ENCODE results near the gene SEC14L1. TPM values are rescaled to one million over a fixed set of nuclear protein-coding genes. Genes with fewer than 3 reads are reported as not detected.

SEC14L1 gene
- polyA plus RNA-seq, 2 of the 4 experiments (the other 2 are of a cell fraction) = 27.5 to 40.4 TPM

DNA sequence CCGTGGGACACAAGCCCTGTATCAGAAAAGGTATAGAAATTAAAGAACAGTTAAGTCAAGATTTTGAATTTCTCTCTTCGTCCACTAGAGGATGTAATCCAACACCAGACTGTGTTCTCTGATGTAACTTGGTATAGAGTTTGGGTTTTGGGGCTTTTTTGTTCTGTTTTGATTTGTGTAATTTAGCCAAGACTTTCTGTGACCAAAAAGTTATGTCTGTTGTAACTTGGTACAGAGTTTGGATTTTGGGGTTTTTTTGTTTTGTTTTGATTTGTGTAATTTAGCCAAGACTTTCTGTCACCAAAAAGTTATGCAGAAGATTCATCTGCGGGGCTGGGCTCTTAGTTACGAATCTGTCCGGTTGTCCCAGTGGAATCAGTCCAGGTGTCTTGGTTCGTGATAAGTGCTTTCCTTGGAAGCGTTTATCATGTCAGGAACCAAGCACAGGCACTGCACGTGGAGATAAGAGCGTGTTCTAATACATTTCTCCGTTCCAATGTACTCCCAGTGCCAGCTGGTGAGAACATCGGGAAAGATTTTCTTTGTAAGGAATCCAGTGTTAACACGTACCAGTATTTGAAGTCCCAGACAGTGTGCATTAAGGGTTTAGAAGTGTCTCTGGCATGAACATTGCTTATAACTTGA, 44.1 kb upstream of the SEC14L1 start:
- peak; percentile 51 to 65 for DNase-seq (ENCODE audit: low read depth in 1 of 2, low spot score in 1 of 2)
- Histone ChIP-seq H3K9me3 (no peaks in the 10 kb centered on the region), H3K27ac (peak overlapping the region in 1 of 2 experiments; percentile 41; a peak in 1 of 6 replicates), H3K4me2 (no peak overlapping the region), H3K4me3 (no peak overlapping the region), H3K4me1 (peaks cover 15% of the 10 kb centered on the region)
- ChIA-PET POLR2A (interaction anchor here (0.7 kb wide), 1 partner anchor 8 kb away, joined by 4 read pairs; no protein-coding TSS in a partner anchor), CTCF (interaction anchor here (0.6 to 3.3 kb wide), 15 partner anchors 9 to 151 kb away, joined by 3 to 35 read pairs (median 4); no protein-coding TSS in a partner anchor)
- WGBS (ENCODE audit: missing lambda C conversion rate) = 76% methylated on average over 12 of the region's 12 CpGs
- TF ChIP-seq SREBF2 (IDR thresholded peaks at IDR 0.05) = no peak
- TF ChIP-seq RAD21 (conservative IDR thresholded peaks at IDR 0.05 in 1 of 2, IDR thresholded peaks at IDR 0.05 in 1 of 2) = peak; percentile 84 to 86
- TF ChIP-seq FOXS1 (CRISPR knock-in tag; IDR thresholded peaks at IDR 0.05) = no peak
- 0 out of 4 replicates have a peak, but pooled peaks of 1 of the 2 experiments have one; percentile 1 for TF ChIP-seq CEBPB (IDR thresholded peaks at IDR 0.05)
- no peak for TF ChIP-seq TP53 (CRISPR knock-in tag; IDR thresholded peaks at IDR 0.05)
- TF ChIP-seq, protein P1, sequence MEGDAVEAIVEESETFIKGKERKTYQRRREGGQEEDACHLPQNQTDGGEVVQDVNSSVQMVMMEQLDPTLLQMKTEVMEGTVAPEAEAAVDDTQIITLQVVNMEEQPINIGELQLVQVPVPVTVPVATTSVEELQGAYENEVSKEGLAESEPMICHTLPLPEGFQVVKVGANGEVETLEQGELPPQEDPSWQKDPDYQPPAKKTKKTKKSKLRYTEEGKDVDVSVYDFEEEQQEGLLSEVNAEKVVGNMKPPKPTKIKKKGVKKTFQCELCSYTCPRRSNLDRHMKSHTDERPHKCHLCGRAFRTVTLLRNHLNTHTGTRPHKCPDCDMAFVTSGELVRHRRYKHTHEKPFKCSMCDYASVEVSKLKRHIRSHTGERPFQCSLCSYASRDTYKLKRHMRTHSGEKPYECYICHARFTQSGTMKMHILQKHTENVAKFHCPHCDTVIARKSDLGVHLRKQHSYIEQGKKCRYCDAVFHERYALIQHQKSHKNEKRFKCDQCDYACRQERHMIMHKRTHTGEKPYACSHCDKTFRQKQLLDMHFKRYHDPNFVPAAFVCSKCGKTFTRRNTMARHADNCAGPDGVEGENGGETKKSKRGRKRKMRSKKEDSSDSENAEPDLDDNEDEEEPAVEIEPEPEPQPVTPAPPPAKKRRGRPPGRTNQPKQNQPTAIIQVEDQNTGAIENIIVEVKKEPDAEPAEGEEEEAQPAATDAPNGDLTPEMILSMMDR (IDR thresholded peaks at IDR 0.05) = peak; percentile 88
- TF ChIP-seq SMC3 (IDR thresholded peaks at IDR 0.05) = peak; percentile 87
- TF ChIP-seq HOXA7 (CRISPR knock-in tag; IDR thresholded peaks at IDR 0.05) = 0 out of 2 replicates have a peak, but pooled peaks have one; percentile 38
- no peak for FAIRE-seq
- ATAC-seq = peak; percentile 70 to 73; a peak in 5 of 6 replicates

DNA sequence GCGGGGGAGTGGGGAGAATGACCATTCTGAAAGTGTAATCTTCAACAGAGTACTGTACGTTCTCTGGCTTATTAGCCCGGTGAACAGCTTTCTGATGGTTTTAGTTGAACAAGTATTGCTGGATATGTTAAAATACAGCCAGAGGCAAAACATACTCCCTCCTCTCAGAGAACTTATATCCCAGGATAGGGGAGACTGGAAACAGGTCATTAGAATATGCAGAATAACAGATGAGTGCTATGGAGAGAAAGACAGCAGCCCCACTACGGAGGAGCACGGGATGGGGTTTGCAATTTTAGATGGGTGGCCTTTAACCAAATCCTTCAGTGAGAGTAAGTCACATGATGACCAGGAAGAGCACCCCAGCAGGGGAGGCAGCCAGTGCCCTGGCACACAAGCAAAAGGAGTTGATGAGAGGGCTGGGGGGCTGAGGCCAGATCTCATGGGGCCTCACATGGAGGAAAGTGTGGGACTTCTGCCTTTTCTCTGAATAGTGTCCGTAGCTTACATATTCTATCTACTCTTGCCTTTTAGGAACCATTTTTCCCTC, 43.1 kb upstream of the SEC14L1 start:
- POLR2A ChIA-PET = interaction anchor here (0.7 to 1.6 kb wide), 2 partner anchors 9 to 25 kb away, joined by 4 read pairs; no protein-coding TSS in a partner anchor
- Histone ChIP-seq H3K4me1 (peaks cover 21% of the 10 kb centered on the region), H3K27ac (no peak overlapping the region; a peak in 1 of 6 replicates), H3K9me3 (no peaks in the 10 kb centered on the region), H3K4me3 (no peak overlapping the region), H3K4me2 (no peak overlapping the region)
- WGBS (ENCODE audit: missing lambda C conversion rate) = 95% methylated on average over 5 of the region's 6 CpGs
- TF ChIP-seq RARB (CRISPR knock-in tag; IDR thresholded peaks at IDR 0.05) = no peak
- no peak for TF ChIP-seq RAD21 (conservative IDR thresholded peaks at IDR 0.05 in 1 of 2, IDR thresholded peaks at IDR 0.05 in 1 of 2)
- no peak for TF ChIP-seq POLR2A (IDR thresholded peaks at IDR 0.05; ENCODE audit: low read length)
- no peak for TF ChIP-seq KDM5A (IDR thresholded peaks at IDR 0.05)
- no peak for TF ChIP-seq HOXA7 (CRISPR knock-in tag; IDR thresholded peaks at IDR 0.05)
- TF ChIP-seq, protein P1 (IDR thresholded peaks at IDR 0.05) = no peak
- TF ChIP-seq SMC3 (IDR thresholded peaks at IDR 0.05) = no peak
- TF ChIP-seq ZNF302 (CRISPR knock-in tag; IDR thresholded peaks at IDR 0.05) = no peak
- DNase-seq (ENCODE audit: low read depth in 1 of 2, low spot score in 1 of 2) (no peak), FAIRE-seq (no peak), ATAC-seq (no peak)
- CTCF ChIA-PET = interaction anchor here (0.6 to 3.3 kb wide), 14 partner anchors 10 to 153 kb away, joined by 3 to 35 read pairs (median 4); no protein-coding TSS in a partner anchor

DNA sequence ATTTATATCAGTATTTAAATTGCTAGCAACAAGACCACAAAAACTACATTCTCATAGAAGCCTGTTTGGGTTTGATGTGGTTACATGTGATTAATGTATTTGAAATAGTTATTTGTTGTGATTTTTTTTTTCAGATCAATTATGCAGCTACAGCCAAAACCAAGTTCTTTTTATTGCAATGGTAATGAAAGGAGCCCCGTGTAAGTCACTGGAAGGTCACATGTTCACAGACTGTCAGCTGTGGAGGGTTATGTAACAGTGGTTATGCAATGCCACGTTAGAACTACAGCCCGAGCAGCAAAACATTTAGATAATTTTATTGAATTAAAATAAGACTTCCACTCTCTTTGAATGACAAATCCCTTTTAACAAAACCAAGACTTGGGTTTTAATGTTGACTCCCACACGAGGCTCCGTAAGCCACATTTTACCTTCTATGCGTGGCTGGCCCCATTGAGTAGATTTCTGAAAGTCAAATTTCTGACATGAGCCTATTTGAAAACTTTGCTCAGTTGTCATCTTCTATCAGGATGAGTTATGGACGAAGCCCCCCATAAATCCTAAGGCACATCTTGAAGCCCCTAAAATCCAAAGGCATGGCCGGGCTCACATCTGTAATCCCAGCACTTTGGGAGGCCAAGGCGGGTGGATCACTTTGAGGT, 41.8 kb upstream of the SEC14L1 start:
- Histone ChIP-seq H3K4me2 (no peak overlapping the region), H3K4me1 (peaks cover 25% of the 10 kb centered on the region), H3K4me3 (no peak overlapping the region), H3K27ac (no peak overlapping the region; a peak in 1 of 6 replicates), H3K9me3 (no peaks in the 10 kb centered on the region)
- 78% methylated on average over 9 of the region's 9 CpGs for WGBS (ENCODE audit: missing lambda C conversion rate)
- no peak for TF ChIP-seq NR3C1 (IDR thresholded peaks at IDR 0.05)
- TF ChIP-seq, protein P2, sequence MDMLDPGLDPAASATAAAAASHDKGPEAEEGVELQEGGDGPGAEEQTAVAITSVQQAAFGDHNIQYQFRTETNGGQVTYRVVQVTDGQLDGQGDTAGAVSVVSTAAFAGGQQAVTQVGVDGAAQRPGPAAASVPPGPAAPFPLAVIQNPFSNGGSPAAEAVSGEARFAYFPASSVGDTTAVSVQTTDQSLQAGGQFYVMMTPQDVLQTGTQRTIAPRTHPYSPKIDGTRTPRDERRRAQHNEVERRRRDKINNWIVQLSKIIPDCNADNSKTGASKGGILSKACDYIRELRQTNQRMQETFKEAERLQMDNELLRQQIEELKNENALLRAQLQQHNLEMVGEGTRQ (IDR thresholded peaks at IDR 0.05) = 0 out of 2 replicates have a peak, but pooled peaks have one; percentile 49
- peak; percentile 79 to 88; a peak in 3 of 4 replicates for TF ChIP-seq CEBPB (IDR thresholded peaks at IDR 0.05)
- ATAC-seq = no peak
- FAIRE-seq = no peak
- ChIA-PET CTCF (interaction anchor here (0.7 to 3.3 kb wide), 12 partner anchors 9 to 149 kb away, joined by 3 to 35 read pairs (median 3); no protein-coding TSS in a partner anchor), POLR2A (interaction anchor here (0.5 to 1.6 kb wide), 3 partner anchors 8 to 42 kb away, joined by 3 to 4 read pairs (median 3); partner anchors contain the start of gene SEC14L1)
- DNase-seq (ENCODE audit: low read depth in 1 of 2, low spot score in 1 of 2) = no peak

Measured in A549 (cell line).